T47D (cell line): ENCODE measurements around the gene TTLL10.

ENCODE experiments used
- DNase-seq, 2 experiments: peaks; one replicate each; pipeline versions ENCODE4 v3.0.0 to v3.0.0-alpha.2; 2011 to 2012; ENCODE audit warnings: low read depth in 1 of 2, low spot score in 1 of 2
- JUND ChIP-seq: IDR thresholded peaks from 2 replicates; pipeline ENCODE4 v1.6.1; 2012; ENCODE audit warnings: low read depth
- in situ Hi-C: cut with HindIII; loops from 2 replicates; pipeline ENCODE4 v1.10.0; 2016; ENCODE audit warnings: low sequenced_read_pairs, low pct_unique_long_range_greater_than_20kb

TTLL10 gene

DNA sequence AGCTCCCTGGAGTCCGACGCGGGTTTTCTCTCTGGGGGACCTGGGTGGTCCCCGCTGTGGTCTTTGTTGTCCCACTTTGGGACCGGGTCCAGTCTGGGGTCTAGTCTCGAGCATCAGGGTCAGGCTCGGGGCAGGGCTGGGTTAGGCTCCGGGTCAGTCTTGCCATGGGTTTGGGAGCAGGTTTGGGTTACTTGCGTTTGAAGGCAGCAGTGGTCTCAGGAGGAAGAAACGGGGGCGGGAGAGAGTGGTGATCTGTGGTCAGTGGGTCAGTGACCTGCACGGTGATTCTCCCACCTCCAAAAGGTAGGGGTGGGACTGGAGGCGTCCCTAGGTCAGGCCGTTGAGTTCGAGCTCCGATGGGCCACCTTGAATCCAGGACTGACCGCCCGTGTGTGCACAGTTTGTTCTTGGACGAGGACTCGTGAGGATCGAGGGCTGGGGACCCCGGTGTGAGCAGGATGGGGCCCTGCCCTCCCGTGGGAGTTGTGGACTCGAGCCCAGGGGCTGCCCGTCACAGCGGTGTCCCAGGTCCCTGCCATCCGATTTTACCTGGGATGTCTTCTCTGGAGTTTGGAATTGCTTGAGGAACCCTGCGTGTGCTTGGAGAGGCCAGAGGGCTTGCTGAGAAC is 60.6 kb downstream of the TTLL10 start:
- in situ Hi-C loops: no loop called here
- TF ChIP-seq JUND: no peak
- DNase-seq: no peak

DNA sequence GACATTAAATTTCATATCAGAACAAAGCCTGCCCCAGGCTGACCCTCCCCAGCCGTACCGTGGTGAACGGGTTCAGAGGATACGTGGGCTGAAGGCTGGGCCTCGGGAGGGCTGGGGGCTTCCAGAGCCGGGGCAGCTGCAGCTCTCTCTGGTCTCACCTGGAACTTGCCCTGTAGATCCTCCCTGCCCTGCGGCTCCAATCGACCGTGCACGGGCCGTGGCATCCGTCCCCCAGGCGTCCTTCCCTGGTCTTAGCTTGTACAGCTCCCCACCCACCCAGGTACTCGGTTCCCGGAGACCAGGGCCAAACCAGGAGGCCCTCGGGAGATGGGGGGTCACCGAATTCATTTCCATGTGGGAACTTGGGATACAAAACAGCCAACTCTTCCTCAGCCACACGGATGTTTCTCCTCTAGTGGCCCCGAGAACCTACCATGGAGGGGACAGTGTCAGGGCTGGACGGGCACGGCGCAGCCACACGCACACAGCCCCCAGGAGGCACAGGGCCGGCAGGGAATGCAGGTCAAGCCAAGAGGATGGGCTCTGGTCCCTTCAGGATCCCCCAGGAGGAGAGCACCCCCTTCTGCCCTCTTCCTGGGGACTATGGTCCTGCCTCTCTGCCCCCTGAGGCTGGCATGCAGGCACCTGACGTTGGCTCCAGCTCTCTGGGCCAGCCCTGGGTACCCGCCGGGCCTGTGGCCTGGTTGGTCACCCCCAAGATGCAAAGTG is 61.5 kb downstream of the TTLL10 start:
- TF ChIP-seq JUND: no peak
- in situ Hi-C loops: no loop called here
- no peak for DNase-seq

DNA sequence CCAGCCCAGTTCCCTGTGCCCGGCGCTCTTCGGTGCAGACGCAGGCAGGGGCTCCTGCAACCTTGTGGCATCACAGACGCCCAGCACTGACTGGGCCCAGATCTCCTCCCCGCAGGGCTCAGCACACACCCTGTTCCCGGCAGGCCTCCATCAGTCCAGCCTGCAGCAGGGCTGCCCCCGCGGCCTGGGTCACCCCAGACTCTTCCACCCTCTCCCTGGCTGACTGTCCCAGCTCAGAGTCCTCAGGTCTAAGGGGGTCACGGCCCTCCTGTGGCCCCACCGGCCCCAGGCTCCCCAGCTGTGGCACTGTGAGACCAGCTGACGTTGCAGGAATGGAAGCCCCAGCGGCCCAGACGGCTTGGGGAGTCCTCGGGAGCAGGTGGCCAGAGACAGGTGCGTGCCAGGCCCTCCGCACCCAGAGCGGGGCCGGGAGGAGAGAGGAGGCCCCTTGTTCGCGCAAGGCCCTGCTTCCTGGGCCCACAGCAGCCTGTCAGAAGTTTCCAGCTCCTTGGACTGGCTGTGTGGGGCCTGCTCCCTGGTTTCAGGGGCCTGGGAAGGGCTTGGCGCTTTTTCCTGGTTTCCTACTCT is 62.6 kb downstream of the TTLL10 start:
- in situ Hi-C loops: no loop called here
- DNase-seq: no peak
- TF ChIP-seq JUND: no peak

DNA sequence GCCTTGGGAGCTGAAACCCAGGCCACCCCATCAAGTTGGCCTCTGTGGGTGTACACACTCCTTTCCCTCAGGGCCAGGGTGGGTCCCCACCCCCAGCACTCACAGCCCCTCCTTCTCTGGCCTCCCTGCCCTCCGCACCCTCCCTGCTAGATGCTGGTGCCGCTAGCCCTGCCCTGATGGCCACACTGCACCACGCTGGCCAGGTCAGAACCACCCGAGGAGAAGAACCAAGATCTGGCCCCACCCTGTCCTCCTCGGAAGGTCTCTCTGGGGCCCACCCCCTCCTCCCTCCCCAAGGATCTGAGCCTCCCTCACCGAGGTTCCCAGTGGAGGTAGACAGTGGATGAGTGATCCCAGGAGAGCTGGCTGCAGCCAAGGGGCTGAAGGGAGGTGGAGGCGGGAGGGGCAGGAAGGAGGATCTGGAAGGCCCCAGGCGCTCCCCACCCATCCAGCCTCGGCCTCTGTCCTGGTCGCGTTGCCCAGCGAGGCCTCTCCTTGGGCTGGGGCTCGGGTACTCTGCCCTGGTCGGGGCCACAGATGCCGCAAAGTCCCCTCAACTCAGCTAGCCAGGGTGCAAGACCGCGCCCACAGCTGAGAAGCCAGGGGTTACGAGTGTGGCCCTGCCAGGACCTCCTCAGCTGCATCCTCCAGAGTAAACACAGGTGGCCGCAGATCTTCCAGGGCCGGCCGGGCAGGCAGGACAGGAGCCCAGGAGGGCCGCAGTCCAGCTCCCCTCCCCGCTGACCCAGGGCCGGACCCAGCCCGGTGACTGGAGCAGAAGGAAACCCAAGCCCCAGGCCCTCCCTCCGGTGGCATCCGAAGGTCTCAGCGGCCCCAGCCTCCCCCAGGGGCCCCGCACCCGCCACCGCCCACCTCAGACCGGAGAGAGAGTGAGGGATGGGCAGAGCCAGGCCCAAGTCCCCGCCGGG is 63.5 kb downstream of the TTLL10 start:
- peak in 1 of 2 experiments; percentile 49 for DNase-seq
- TF ChIP-seq JUND: no peak
- in situ Hi-C loops: no loop called here

GRCh38 chr1:1237874-1238701 is 64.4 kb downstream of the TTLL10 start:
- peak in 1 of 2 experiments; percentile 26 for DNase-seq
- no peak for TF ChIP-seq JUND
- in situ Hi-C loops: no loop called here

- in situ Hi-C loops: no loop called here
- TF ChIP-seq JUND: no peak
- DNase-seq: no peak
These were observed 65.1 kb downstream of the TTLL10 start for GRCh38 chr1:1238702-1239178.

DNA sequence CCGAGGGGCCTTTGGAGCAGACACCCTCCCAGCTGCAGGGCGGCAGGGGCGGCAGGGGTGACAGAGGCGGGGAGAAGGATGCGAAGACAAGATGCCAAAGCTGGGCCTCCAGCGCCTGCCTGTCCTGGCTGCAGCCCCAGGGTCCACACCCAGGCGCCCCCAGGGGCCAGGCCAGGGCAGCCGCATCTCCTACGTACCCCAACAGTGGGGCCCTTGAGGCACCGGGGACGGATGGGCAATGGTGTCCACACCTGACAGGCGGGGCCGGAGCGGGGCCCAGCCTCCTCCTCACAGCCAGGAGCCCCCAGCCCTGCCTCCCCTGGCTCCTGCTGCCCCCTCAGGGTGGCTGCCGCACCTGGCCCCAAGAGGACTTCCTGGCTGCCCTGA is 65.5 kb downstream of the TTLL10 start:
- no peak for TF ChIP-seq JUND
- DNase-seq: no peak
- in situ Hi-C loops: no loop called here

DNA sequence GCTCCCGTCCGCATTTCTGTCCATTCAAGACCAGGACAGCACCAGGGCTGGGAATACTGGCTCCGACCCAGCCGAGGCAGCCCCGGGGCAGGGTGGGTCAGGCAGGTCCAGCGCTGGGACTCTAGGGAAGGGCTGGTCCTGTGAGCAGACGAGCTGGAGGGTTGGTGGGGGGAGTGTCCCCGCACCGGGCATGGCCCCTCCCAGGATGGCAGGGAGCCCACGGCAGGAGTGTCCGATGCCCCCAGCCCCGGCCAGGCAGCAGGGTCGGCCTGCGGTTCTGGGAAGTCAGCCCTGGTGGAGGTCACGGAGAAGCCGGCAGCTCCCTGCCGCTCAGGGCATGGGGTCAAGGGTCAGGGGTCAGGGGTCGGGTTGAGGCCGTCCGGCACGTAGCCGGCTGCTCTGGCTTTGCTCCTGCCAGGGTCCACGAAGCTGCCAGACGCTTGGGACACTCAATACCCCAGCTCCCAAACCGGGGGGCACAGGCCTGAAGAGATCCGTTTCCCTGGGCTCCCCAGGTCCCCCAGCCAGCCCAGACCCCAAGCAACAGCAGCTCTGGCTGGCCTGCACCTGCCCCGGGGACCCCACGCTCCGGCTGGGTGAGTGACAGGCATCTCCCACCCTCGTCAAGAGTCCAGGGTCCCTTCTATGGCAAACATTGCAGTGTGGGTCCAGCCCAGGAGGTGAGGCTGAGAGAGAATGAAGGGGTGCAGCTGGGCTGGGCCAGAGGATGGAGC is 66.1 kb downstream of the TTLL10 start:
- peak in 1 of 2 experiments; percentile 22 for DNase-seq
- TF ChIP-seq JUND: no peak
- in situ Hi-C loops: no loop called here

GRCh38 chr1:1240348-1240732 is 66.7 kb downstream of the TTLL10 start:
- no peak for DNase-seq
- in situ Hi-C loops: no loop called here
- no peak for TF ChIP-seq JUND

GRCh38 chr1:1240822-1241587 is 67.3 kb downstream of the TTLL10 start:
- DNase-seq: peak; percentile 79 to 98
- TF ChIP-seq JUND: no peak
- in situ Hi-C loops: no loop called here
